Right ventricle myocardium superior (tissue), 1 donor: ENCODE results near the gene PCDHB9. TPM values are rescaled to one million over a fixed set of nuclear protein-coding genes. Genes with fewer than 3 reads are reported as not detected.
"Not testable (repeated sequence)": the region's sequence is repeated elsewhere in the genome, so short reads cannot be mapped to it uniquely, and the experiment has no call there.

Experiments used
- ATAC-seq: fragments of 200-7000 bp; cut with Tn5 transposase; one replicate; pipeline ENCODE4 v1.9.1; 2020; ENCODE audit warnings: mild to moderate bottlenecking; ENCODE audit not compliant: poor library complexity
- DNase-seq: peaks from one replicate; pipeline ENCODE4 v3.0.0-alpha.2; 2020
- intact Hi-C: fragments of 100-400 bp; cut with DNase I; formaldehyde crosslinking; loops from one replicate; pipeline ENCODE4 v1.11.2; 2022
- total RNA-seq: library from RNA; stranded (reverse); fragmentation: NEBNext Ultra II Directional; extraction: Animal tissue kit (Norgen Biotek cat#: 25700); gene quantifications from one replicate; pipeline ENCODE4 v1.2.1, GENCODE V29; 2021
- donor health status: DM: no; HTN: yes; CAD: no; lungs with severe emphysema.

PCDHB9 gene
- total RNA-seq, 1 donor from 2014 or later = 0.81 TPM

DNA sequence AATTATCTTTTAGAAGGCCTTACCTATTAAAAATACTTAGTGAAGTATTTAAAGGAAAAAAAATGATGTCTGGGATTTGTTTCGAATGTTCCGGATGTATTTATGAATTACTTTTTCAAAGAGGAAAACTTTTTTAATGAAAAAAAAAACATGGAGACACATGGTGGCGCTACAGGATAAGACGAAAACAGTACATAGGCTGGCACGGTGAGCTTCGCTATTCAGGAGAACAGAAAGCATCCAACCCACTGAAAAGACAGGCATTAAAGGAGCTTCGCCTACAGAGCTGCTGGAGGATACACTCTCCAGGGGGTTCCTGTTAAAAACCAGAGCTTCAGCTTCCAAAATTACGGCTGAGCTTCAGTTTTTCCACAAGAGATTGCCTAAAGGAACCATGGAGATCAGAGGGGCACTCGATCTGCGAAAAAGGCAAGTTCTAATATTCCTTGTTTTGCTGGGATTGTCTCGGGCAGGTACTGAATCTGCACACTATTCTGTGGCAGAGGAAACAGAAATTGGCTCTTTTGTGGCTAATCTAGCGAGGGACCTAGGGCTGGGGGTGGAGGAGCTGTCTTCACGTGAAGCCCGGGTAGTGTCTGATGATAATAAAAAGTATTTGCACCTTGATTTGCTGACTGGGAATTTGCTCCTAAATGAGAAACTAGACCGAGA lies 36.3 kb downstream of the PCDHB9 start, which contains the start of gene PCDHB14:
PCDHB14 (plus strand) TSS at position 232 of the 672 bp plus-strand sequence; CDS start at position 395, 163 bp downstream.
- ATAC-seq = peak; percentile 56
- intact Hi-C loops = no loop called here
- no peak for DNase-seq

DNA sequence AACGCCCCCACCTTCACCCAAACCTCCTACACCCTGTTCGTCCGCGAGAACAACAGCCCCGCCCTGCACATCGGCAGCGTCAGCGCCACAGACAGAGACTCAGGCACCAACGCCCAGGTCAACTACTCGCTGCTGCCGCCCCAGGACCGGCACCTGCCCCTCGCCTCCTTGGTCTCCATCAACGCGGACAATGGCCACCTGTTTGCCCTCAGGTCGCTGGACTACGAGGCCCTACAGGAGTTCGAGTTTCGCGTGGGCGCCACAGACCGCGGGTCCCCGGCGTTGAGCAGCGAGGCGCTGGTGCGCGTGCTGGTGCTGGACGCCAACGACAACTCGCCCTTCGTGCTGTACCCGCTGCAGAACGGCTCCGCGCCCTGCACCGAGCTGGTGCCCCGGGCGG lies 37.9 kb downstream of the PCDHB9 start:
- ATAC-seq, DNase-seq, intact Hi-C loops: not testable (repeated sequence)

- intact Hi-C loops, DNase-seq: not testable (repeated sequence)
Observed at GRCh38 chr5:141225421-141225820, 38.5 kb downstream of the PCDHB9 start.

GRCh38 chr5:141234109-141234667 lies 47.2 kb downstream of the PCDHB9 start:
- DNase-seq = no peak
- ATAC-seq = no peak
- intact Hi-C loops = no loop called here

More at GRCh38 chr5:141225421-141225820, 38.5 kb downstream of the PCDHB9 start:
- not testable (repeated sequence) for ATAC-seq

GRCh38 chr5:141235922-141236321 lies 49.0 kb downstream of the PCDHB9 start:
- ATAC-seq, DNase-seq, intact Hi-C loops: not testable (repeated sequence)

DNA sequence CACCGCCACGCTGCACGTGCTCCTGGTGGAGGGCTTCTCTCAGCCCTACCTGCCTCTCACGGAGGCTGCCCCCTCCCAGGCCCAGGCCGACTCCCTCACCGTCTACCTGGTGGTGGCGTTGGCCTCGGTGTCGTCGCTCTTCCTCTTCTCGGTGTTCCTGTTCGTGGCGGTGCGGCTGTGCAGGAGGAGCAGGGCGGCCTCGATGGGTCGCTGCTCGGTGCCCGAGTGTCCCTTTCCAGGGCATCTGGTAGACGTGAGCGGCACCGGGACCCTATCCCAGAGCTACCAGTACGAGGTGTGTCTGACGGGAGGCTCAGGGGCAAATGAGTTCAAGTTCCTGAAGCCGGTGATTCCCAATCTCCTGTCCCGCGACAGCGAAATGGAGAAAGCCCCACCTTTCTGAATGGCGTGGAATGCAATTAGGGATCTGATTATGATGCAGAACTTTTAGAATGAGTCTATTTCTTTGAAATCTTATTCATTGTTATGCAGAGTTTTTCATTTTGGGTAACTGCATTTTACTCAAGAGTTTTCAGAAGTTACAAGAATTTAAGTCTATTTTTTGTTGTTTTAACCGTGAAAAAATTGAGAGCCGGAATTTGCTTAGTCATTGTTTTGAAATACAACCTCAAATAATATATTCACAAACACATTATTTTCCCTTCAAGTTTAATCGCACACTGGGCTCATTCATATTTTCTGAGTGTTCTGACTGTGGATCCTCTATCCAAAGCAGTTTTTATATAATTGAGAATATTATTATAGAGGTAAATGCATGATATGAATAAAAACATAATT lies 49.8 kb downstream of the PCDHB9 start:
- intact Hi-C loops = no loop called here
- DNase-seq (no peak), ATAC-seq (no peak)

Other genes starting within 250 kb of the PCDHB9 start
- 0.48 TPM for gene PCDHAC2, start 220.7 kb upstream of the PCDHB9 start, total RNA-seq
- not detected for gene PCDHB1, start 135.8 kb upstream of the PCDHB9 start, total RNA-seq
- gene PCDHB2, start 92.5 kb upstream of the PCDHB9 start, total RNA-seq = 2.0 TPM
- 1.4 TPM for gene PCDHB3, start 86.7 kb upstream of the PCDHB9 start, total RNA-seq
- gene PCDHB4, start 65.3 kb upstream of the PCDHB9 start, total RNA-seq = 1.7 TPM
- 1.3 TPM for gene PCDHB5, start 52.0 kb upstream of the PCDHB9 start, total RNA-seq
- 0.35 TPM for gene PCDHB6, start 37.1 kb upstream of the PCDHB9 start, total RNA-seq
- gene PCDHB7, start 14.5 kb upstream of the PCDHB9 start, total RNA-seq = 0.62 TPM
- 2.1 TPM for gene PCDHB8, start 9.4 kb upstream of the PCDHB9 start, total RNA-seq
- 2.2 TPM for gene PCDHB16, start 4.8 kb upstream of the PCDHB9 start, total RNA-seq
- 0.81 TPM for gene PCDHB10, start 5.2 kb downstream of the PCDHB9 start, total RNA-seq
- gene PCDHB11, start 12.5 kb downstream of the PCDHB9 start, total RNA-seq = 0.73 TPM
- gene PCDHB12, start 21.6 kb downstream of the PCDHB9 start, total RNA-seq = 1.0 TPM
- 2.8 TPM for gene PCDHB13, start 26.8 kb downstream of the PCDHB9 start, total RNA-seq
- 3.3 TPM for gene PCDHB14, start 36.2 kb downstream of the PCDHB9 start, total RNA-seq
- gene PCDHB15, start 58.2 kb downstream of the PCDHB9 start, total RNA-seq = 3.9 TPM
- gene SLC25A2, start 116.9 kb downstream of the PCDHB9 start, total RNA-seq = 0.16 TPM
- gene TAF7, start 133.6 kb downstream of the PCDHB9 start, total RNA-seq = 101 TPM
- gene PCDHGA1, start 143.4 kb downstream of the PCDHB9 start, total RNA-seq = 2.7 TPM
- 6.5 TPM for gene PCDHGA2, start 151.6 kb downstream of the PCDHB9 start, total RNA-seq
- gene PCDHGA3, start 156.7 kb downstream of the PCDHB9 start, total RNA-seq = 13.0 TPM
- gene PCDHGB1, start 162.9 kb downstream of the PCDHB9 start, total RNA-seq = 7.8 TPM
- gene PCDHGA4, start 167.9 kb downstream of the PCDHB9 start, total RNA-seq = 9.3 TPM
- gene PCDHGB2, start 172.8 kb downstream of the PCDHB9 start, total RNA-seq = 9.2 TPM
- 6.6 TPM for gene PCDHGA5, start 177.0 kb downstream of the PCDHB9 start, total RNA-seq
- gene PCDHGB3, start 183.1 kb downstream of the PCDHB9 start, total RNA-seq = 7.6 TPM
- gene PCDHGA6, start 186.7 kb downstream of the PCDHB9 start, total RNA-seq = 6.7 TPM
- 7.7 TPM for gene PCDHGA7, start 195.6 kb downstream of the PCDHB9 start, total RNA-seq
- gene PCDHGB4, start 200.5 kb downstream of the PCDHB9 start, total RNA-seq = 5.8 TPM
- gene PCDHGA8, start 205.5 kb downstream of the PCDHB9 start, total RNA-seq = 10.1 TPM
- gene PCDHGB5, start 210.8 kb downstream of the PCDHB9 start, total RNA-seq = 7.2 TPM
- gene PCDHGA9, start 215.6 kb downstream of the PCDHB9 start, total RNA-seq = 4.3 TPM
- gene PCDHGB6, start 220.9 kb downstream of the PCDHB9 start, total RNA-seq = 6.2 TPM
- gene PCDHGA10, start 225.8 kb downstream of the PCDHB9 start, total RNA-seq = 5.4 TPM
- gene PCDHGB7, start 230.5 kb downstream of the PCDHB9 start, total RNA-seq = 9.8 TPM
- gene PCDHGA11, start 233.9 kb downstream of the PCDHB9 start, total RNA-seq = 5.1 TPM
- gene PCDHGA12, start 243.3 kb downstream of the PCDHB9 start, total RNA-seq = 4.9 TPM